Immature natural killer cell (primary cell): ENCODE measurements around the gene NEBL. TPM values are rescaled to one million over a fixed set of nuclear protein-coding genes. Genes with fewer than 3 reads are reported as not detected.
"Not testable (repeated sequence)": the region's sequence is repeated elsewhere in the genome, so short reads cannot be mapped to it uniquely, and the experiment has no call there.

Experiments
- DNase-seq, 3 donors: peaks; one replicate each; pipeline ENCODE4 v3.0.0; 2022; ENCODE audit warnings: mixed read lengths in 1 of 3
- H3K27ac Mint-ChIP-seq, 6 donors: one replicate each; pipeline ENCODE4 v1.8.0; 2020; ENCODE audit warnings: mixed read lengths in 6 of 6, mild to moderate bottlenecking in 5 of 6, inconsistent platforms in 4 of 6, moderate library complexity in 3 of 6
- H3K27me3 Mint-ChIP-seq, 3 donors: one replicate each; pipeline ENCODE4 v1.8.0; 2020 to 2021; ENCODE audit warnings: low read depth in 3 of 3, mild to moderate bottlenecking in 3 of 3, mixed read lengths in 3 of 3, moderate library complexity in 3 of 3, inconsistent platforms in 1 of 3
- H3K36me3 Mint-ChIP-seq, 3 donors: one replicate each; pipeline ENCODE4 v1.8.0; 2020; ENCODE audit warnings: mixed read lengths in 3 of 3, inconsistent platforms in 2 of 3, mild to moderate bottlenecking in 2 of 3
- H3K4me1 Mint-ChIP-seq, 2 donors: one replicate each; pipeline ENCODE4 v1.8.0; 2020; ENCODE audit warnings: inconsistent platforms in 2 of 2, mild to moderate bottlenecking in 2 of 2, mixed read lengths in 2 of 2, moderate library complexity in 1 of 2
- H3K4me3 Mint-ChIP-seq, 5 donors: one replicate each; pipeline ENCODE4 v1.8.0; 2020; ENCODE audit warnings: mild to moderate bottlenecking in 5 of 5, mixed read lengths in 5 of 5, inconsistent platforms in 3 of 5, moderate library complexity in 3 of 5
- H3K9me3 Mint-ChIP-seq, 6 donors: one replicate each; pipeline ENCODE4 v1.8.0; 2020; ENCODE audit warnings: mild to moderate bottlenecking in 6 of 6, mixed read lengths in 6 of 6, inconsistent platforms in 4 of 6, moderate library complexity in 3 of 6
- polyA plus RNA-seq, 3 donors: library from polyadenylated mRNA; unstranded; fragments of 300-500 nt; fragmentation: Illumina TruSeq; gene quantifications; one replicate each; pipeline ENCODE4 v1.2.3, GENCODE V29; 2021

Gene NEBL, protein sequence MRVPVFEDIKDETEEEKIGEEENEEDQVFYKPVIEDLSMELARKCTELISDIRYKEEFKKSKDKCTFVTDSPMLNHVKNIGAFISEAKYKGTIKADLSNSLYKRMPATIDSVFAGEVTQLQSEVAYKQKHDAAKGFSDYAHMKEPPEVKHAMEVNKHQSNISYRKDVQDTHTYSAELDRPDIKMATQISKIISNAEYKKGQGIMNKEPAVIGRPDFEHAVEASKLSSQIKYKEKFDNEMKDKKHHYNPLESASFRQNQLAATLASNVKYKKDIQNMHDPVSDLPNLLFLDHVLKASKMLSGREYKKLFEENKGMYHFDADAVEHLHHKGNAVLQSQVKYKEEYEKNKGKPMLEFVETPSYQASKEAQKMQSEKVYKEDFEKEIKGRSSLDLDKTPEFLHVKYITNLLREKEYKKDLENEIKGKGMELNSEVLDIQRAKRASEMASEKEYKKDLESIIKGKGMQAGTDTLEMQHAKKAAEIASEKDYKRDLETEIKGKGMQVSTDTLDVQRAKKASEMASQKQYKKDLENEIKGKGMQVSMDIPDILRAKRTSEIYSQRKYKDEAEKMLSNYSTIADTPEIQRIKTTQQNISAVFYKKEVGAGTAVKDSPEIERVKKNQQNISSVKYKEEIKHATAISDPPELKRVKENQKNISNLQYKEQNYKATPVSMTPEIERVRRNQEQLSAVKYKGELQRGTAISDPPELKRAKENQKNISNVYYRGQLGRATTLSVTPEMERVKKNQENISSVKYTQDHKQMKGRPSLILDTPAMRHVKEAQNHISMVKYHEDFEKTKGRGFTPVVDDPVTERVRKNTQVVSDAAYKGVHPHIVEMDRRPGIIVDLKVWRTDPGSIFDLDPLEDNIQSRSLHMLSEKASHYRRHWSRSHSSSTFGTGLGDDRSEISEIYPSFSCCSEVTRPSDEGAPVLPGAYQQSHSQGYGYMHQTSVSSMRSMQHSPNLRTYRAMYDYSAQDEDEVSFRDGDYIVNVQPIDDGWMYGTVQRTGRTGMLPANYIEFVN
- not detected for polyA plus RNA-seq

DNA sequence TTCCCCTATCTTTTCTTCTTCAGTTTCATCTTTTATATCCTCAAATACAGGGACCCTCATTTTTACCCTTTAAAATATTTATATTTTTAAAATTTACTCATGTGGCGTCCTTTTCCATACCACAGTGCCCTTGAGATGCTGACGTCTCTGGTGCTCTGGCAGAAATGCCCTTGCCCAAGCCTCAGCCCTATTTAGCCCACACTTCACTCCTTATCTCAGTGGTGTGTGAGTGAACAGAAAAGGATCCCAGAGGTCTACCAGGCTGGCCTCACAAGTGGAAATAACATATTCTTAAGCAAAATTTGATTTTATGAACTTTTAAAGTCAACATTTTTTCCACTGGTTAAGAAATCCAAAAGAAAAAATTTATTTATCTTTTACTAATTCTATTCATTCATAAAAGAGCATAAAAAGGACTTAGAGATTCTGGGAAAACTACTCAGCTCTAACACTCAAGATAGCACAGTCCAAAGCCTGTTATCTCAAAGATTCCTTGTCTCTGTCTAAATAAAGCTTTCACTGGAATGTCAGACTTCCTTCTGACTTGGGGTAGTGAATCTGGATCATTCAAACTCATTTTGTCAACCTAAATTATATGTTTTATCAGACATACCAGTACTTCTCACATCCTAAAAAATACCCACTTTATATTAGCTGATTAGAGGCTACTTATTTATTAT lies at the start of gene NEBL:
Gene NEBL (minus strand): TSS at position 166 of the 680 bp plus-strand sequence. CDS start 106 bp downstream, at position 60.
- H3K36me3 Mint-ChIP-seq: no peaks in the 10 kb centered on the region

DNA sequence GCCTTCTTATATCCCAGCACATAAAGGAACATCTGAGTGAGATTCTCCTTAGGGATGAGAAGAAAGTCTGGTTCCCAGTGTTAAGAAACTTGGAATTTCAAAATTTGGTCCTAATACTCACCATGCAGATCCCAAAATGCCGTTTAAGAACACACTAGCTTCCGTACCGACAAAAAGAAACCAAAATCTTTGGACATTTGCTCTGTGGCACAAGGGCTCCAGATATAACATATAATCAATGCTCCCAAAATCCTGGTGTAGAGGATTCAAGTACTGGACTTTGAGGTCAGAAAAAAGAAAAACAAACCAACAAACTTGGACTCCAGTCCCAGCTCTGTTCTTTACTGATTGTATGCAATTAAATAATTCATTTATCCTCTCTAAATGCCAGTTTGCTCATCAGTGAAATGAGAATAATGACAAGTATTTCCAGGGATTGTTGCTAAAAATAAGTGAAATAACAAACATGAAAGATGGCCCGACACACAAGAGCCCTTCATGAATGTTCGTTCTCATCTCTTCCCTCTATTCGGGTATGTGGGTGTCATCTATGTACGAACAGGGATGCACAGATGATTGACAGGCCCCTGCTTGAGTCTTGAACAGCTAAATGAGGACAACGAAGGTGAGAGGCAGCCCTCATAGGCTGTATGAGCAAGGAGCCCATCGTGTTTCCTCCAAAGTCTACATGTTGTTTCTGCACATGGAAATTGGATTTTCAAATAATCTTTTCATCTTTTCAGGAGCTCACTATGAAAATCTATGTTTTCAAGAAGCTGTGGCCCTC lies 48.6 kb upstream of the NEBL start:
- Mint-ChIP-seq H3K36me3 (no peaks in the 10 kb centered on the region), H3K27ac (peak overlapping the region in 1 of 6 donors; percentile 64), H3K27me3 (peaks cover 0 to 3% (median 0%) of the 10 kb centered on the region in 3 donors), H3K4me3 (no peak overlapping the region), H3K4me1 (no peaks in the 10 kb centered on the region), H3K9me3 (peaks cover 0 to 2% (median 0%) of the 10 kb centered on the region in 6 donors)
- no peak for DNase-seq

More for the DNA sequence above, at the start of gene NEBL:
- no peak within 1 kb of the TSS for H3K27ac Mint-ChIP-seq
- peaks cover 0 to 2% (median 2%) of the 10 kb centered on the region in 3 donors for H3K27me3 Mint-ChIP-seq
- H3K4me3 Mint-ChIP-seq: no peak within 1 kb of the TSS
- no peaks in the 10 kb centered on the region for H3K9me3 Mint-ChIP-seq
- no peak for DNase-seq
- no peaks in the 10 kb centered on the region for H3K4me1 Mint-ChIP-seq

DNA sequence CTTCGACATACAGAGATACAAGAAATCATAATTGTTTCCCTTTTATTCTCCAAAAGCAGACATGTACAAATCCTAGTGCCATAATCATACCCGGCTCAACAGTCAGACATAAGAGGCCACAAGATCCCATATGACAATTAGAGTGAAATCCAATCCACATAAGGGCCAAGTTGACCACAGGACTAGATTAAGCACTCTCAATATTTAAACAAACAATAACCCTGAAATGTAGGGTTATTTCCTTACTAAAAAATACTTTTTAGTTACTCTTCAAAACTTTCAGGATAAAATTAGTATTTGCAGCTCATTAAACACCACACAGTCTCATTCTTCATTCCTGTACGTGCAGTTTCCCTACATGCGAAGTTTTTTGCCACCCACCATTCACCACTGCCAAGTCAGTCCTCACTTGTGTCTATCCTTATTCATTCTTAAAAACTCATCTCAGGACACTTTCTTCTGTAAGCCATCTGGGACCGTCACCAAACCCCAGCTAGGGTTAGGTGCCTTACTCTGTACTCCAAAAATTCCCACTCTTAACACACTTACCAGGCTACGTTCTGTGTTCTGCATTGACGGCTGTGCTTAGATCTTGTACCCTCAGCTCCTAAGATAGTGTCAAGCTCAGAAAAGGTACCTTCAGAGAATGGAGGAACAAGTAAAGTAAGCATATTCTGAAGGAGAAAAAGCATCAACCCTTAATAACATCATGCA lies 47.8 kb upstream of the NEBL start:
- H3K27me3 Mint-ChIP-seq: peaks cover 0 to 3% (median 0%) of the 10 kb centered on the region in 3 donors
- peaks cover 0 to 2% (median 0%) of the 10 kb centered on the region in 6 donors for H3K9me3 Mint-ChIP-seq
- H3K27ac Mint-ChIP-seq: no peak overlapping the region
- DNase-seq: no peak
- H3K4me1 Mint-ChIP-seq: no peaks in the 10 kb centered on the region
- H3K4me3 Mint-ChIP-seq: no peak overlapping the region
- no peaks in the 10 kb centered on the region for H3K36me3 Mint-ChIP-seq

- not testable (repeated sequence) for H3K27ac Mint-ChIP-seq, H3K27me3 Mint-ChIP-seq, H3K4me3 Mint-ChIP-seq, H3K36me3 Mint-ChIP-seq, DNase-seq, H3K4me1 Mint-ChIP-seq, H3K9me3 Mint-ChIP-seq
These were observed 42.3 kb upstream of the NEBL start for GRCh38 chr10:20939414-20939813.

DNA sequence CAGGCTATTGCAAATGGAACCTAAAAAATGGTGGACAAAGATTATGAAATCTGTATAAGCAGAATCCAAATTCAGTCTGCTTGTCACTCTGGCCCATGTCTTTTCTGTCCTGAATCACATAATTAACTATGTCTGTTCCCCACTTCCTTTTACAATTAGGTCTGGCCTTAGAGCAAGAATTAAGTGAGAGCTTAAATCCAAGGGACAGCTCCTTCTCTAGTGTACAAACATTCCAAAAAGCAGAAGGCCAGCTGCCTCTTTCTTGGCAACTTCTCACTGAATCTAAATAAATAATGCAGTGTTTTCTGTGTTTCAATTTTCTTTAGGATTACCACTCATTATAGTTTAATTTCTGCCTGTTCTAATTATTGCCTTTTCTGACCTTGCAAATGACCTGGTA lies 39.3 kb upstream of the NEBL start:
- Mint-ChIP-seq H3K4me1 (no peaks in the 10 kb centered on the region), H3K27ac (no peak overlapping the region), H3K27me3 (peaks cover 0 to 3% (median 2%) of the 10 kb centered on the region in 3 donors), H3K36me3 (no peaks in the 10 kb centered on the region), H3K9me3 (peaks cover 0 to 6% (median under 1%) of the 10 kb centered on the region in 6 donors), H3K4me3 (no peak overlapping the region)
- no peak for DNase-seq

GRCh38 chr10:20935931-20936330 lies 38.8 kb upstream of the NEBL start:
- Mint-ChIP-seq H3K27ac (no peak overlapping the region), H3K4me1 (no peaks in the 10 kb centered on the region), H3K36me3 (no peaks in the 10 kb centered on the region), H3K9me3 (peaks cover 0 to 6% (median under 1%) of the 10 kb centered on the region in 6 donors), H3K4me3 (no peak overlapping the region), H3K27me3 (peaks cover 0 to 3% (median 2%) of the 10 kb centered on the region in 3 donors)
- DNase-seq: no peak

GRCh38 chr10:20935301-20935700 lies 38.2 kb upstream of the NEBL start:
- no peaks in the 10 kb centered on the region for H3K4me1 Mint-ChIP-seq
- no peak for DNase-seq
- H3K4me3 Mint-ChIP-seq: no peak overlapping the region
- peaks cover 0 to 6% (median under 1%) of the 10 kb centered on the region in 6 donors for H3K9me3 Mint-ChIP-seq
- H3K36me3 Mint-ChIP-seq: no peaks in the 10 kb centered on the region
- H3K27ac Mint-ChIP-seq: no peak overlapping the region
- H3K27me3 Mint-ChIP-seq: peaks cover 0 to 3% (median 2%) of the 10 kb centered on the region in 3 donors

DNA sequence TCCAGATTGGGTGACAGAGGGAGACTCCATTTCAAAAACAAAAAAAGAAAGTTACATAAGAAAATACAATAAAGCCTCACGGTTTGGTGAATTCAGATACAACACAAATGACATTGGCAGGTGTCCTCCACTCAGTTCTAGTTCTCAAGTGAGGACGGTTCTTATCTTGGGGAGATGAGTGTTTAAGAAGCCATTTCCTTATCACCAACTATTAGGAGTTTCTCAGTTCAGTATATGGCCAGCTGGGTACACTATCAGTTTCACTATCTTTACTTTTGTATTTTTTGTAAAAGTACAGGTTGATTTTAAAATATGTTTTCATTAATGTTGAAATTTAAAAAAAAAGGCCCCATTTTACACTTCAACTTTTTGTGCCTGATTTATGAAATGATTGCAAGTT lies 36.6 kb upstream of the NEBL start:
- no peaks in the 10 kb centered on the region for H3K36me3 Mint-ChIP-seq
- H3K9me3 Mint-ChIP-seq: peaks cover 0 to 6% (median under 1%) of the 10 kb centered on the region in 6 donors
- no peak overlapping the region for H3K27ac Mint-ChIP-seq
- H3K4me3 Mint-ChIP-seq: no peak overlapping the region
- H3K4me1 Mint-ChIP-seq: no peaks in the 10 kb centered on the region
- peaks cover 0 to 3% (median 2%) of the 10 kb centered on the region in 3 donors for H3K27me3 Mint-ChIP-seq
- DNase-seq: no peak

- Mint-ChIP-seq H3K9me3 (peaks cover 0 to 6% (median under 1%) of the 10 kb centered on the region in 6 donors), H3K27me3 (peaks cover 0 to 3% (median 2%) of the 10 kb centered on the region in 3 donors), H3K4me3 (no peak overlapping the region), H3K4me1 (no peaks in the 10 kb centered on the region), H3K36me3 (no peaks in the 10 kb centered on the region), H3K27ac (no peak overlapping the region)
- no peak for DNase-seq
These were observed 35.6 kb upstream of the NEBL start for GRCh38 chr10:20932606-20933126.

GRCh38 chr10:20931156-20931795 lies 34.2 kb upstream of the NEBL start:
- H3K9me3 Mint-ChIP-seq: peaks cover 0 to 2% (median 0%) of the 10 kb centered on the region in 6 donors
- no peaks in the 10 kb centered on the region for H3K4me1 Mint-ChIP-seq
- H3K4me3 Mint-ChIP-seq: no peak overlapping the region
- H3K36me3 Mint-ChIP-seq: no peaks in the 10 kb centered on the region
- H3K27ac Mint-ChIP-seq: no peak overlapping the region
- no peak for DNase-seq
- peaks cover 0 to 3% (median 2%) of the 10 kb centered on the region in 3 donors for H3K27me3 Mint-ChIP-seq

DNA sequence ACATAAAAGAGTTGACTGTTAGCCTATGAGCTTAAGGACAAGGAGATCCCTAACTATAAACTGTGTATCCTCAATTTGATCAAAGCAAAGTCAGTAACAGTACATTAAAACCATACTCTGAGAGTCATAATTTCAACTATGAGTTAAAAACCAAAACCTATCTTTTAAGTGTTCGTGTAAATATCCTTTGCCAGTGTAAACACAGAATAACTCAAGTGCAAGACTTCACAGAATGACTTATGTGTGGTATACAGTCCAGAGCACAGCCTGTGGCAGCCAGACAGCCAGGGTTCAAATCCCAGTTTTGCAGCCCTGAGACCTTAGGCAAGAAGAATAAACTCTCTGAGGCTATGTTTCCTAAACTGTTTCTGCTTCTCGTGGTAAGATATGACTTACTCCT lies 30.3 kb upstream of the NEBL start:
- H3K36me3 Mint-ChIP-seq: no peaks in the 10 kb centered on the region
- no peaks in the 10 kb centered on the region for H3K4me1 Mint-ChIP-seq
- no peak for DNase-seq
- H3K27ac Mint-ChIP-seq: no peak overlapping the region
- H3K27me3 Mint-ChIP-seq: peaks cover 0 to 8% (median 2%) of the 10 kb centered on the region in 3 donors
- peaks cover 0 to 2% (median 0%) of the 10 kb centered on the region in 6 donors for H3K9me3 Mint-ChIP-seq
- H3K4me3 Mint-ChIP-seq: no peak overlapping the region

GRCh38 chr10:20922451-20922850 lies 25.3 kb upstream of the NEBL start:
- Mint-ChIP-seq H3K27me3 (peaks cover 0 to 9% (median 3%) of the 10 kb centered on the region in 3 donors), H3K4me1 (no peaks in the 10 kb centered on the region), H3K4me3 (no peak overlapping the region), H3K9me3 (peaks cover 0 to 3% (median 0%) of the 10 kb centered on the region in 6 donors), H3K36me3 (no peaks in the 10 kb centered on the region), H3K27ac (no peak overlapping the region)
- DNase-seq: no peak
